Esophagus mucosa (tissue), 1 donor: Measurements from ENCODE around the gene BRCC3. TPM values are rescaled to one million over a fixed set of nuclear protein-coding genes. Genes with fewer than 3 reads are reported as not detected.
"Not testable (repeated sequence)": the region's sequence is repeated elsewhere in the genome, so short reads cannot be mapped to it uniquely, and the experiment has no call there.

Experiments used
- ATAC-seq: fragments of 200-7000 bp; cut with Tn5 transposase; one replicate; pipeline ENCODE4 v1.9.1; 2020
- total RNA-seq: library from RNA; stranded (reverse); gene quantifications from one replicate; pipeline ENCODE4 v1.2.4, GENCODE V29; 2023
- donor health status: DM: yes; HTN: yes; CAD: no.

Gene BRCC3
- total RNA-seq, 1 donor from 2014 or later = 23.1 TPM

GRCh38 chrX:155144926-155145325 is 73.6 kb downstream of the BRCC3 start:
- no peak for ATAC-seq

GRCh38 chrX:155147612-155148011 is 76.3 kb downstream of the BRCC3 start:
- not testable (repeated sequence) for ATAC-seq

- ATAC-seq = not testable (repeated sequence)
Observed at GRCh38 chrX:155148166-155148565, 76.9 kb downstream of the BRCC3 start.

- no peak for ATAC-seq
Observed at GRCh38 chrX:155148724-155149537, 77.6 kb downstream of the BRCC3 start.

GRCh38 chrX:155169881-155170280 is 98.6 kb downstream of the BRCC3 start:
- no peak for ATAC-seq

Other genes starting within 250 kb of the BRCC3 start
- not detected for gene SMIM9, start 236.8 kb upstream of the BRCC3 start, total RNA-seq
- 19.6 TPM for gene F8A1, start 185.2 kb upstream of the BRCC3 start, total RNA-seq
- 3.5 TPM for gene F8, start 48.8 kb upstream of the BRCC3 start, total RNA-seq
- gene FUNDC2, start 44.7 kb upstream of the BRCC3 start, total RNA-seq = 30.9 TPM
- 4.1 TPM for gene CMC4, start 372 bp upstream of the BRCC3 start, total RNA-seq
- gene MTCP1, start 372 bp upstream of the BRCC3 start, total RNA-seq = 14.9 TPM
- gene VBP1, start 145.0 kb downstream of the BRCC3 start, total RNA-seq = 30.7 TPM
- not detected for gene RAB39B, start 193.0 kb downstream of the BRCC3 start, total RNA-seq